ENCODE data around the gene CLMN.

The CLMN gene

GRCh38 chr14:95133282-95133681 is 186.4 kb downstream of the CLMN start:
- no peak for TF ChIP-seq CTCF (IDR thresholded peaks at IDR 0.05; ENCODE audit: low read depth, low read length)

GRCh38 chr14:95132760-95133159 is 186.9 kb downstream of the CLMN start:
- no peak for TF ChIP-seq CTCF (IDR thresholded peaks at IDR 0.05; ENCODE audit: low read depth, low read length)
- no peak overlapping the region for H3K4me3 ChIP-seq (ENCODE audit: low read depth, low read length)

More at GRCh38 chr14:95133282-95133681, 186.4 kb downstream of the CLMN start:
- H3K4me3 ChIP-seq (ENCODE audit: low read depth, low read length), result no peak overlapping the region

Measured in WI38 (cell line).